Neural cell (in vitro differentiated cells): ENCODE results near the gene SLC4A3.

Experiments
- CTCF ChIP-seq: fragments of 450-650 bp; IDR thresholded peaks from 2 replicates; pipeline ENCODE4 v1.5.1; 2014; ENCODE audit warnings: antibody characterized with exemption, mild to moderate bottlenecking, moderate library complexity; ENCODE audit not compliant: poor library complexity, severe bottlenecking
- EP300 ChIP-seq: fragments of 450-650 bp; conservative IDR thresholded peaks from 2 replicates; pipeline ENCODE4 v1.6.1; 2014; ENCODE audit warnings: antibody characterized with exemption, mild to moderate bottlenecking, moderate library complexity; ENCODE audit not compliant: poor library complexity, severe bottlenecking
- EZH2 ChIP-seq: fragments of 200-600, 300-800 bp; shearing (Covaris generic), sonication (generic); IDR thresholded peaks from 2 replicates; pipeline ENCODE4 v1.6.1; 2014; ENCODE audit warnings: antibody characterized with exemption, low read length, borderline replicate concordance, mild to moderate bottlenecking; ENCODE audit not compliant: insufficient read depth, poor library complexity, severe bottlenecking
- MXI1 ChIP-seq: fragments of 450-650 bp; conservative IDR thresholded peaks from 2 replicates; pipeline ENCODE4 v1.6.1; 2014; ENCODE audit warnings: antibody characterized with exemption, mild to moderate bottlenecking; ENCODE audit not compliant: poor library complexity, severe bottlenecking
- POLR2AphosphoS5 ChIP-seq: IDR thresholded peaks from 2 replicates; pipeline ENCODE4 v1.6.1; 2012
- RAD21 ChIP-seq: fragments of 450-650 bp; conservative IDR thresholded peaks from 2 replicates; pipeline ENCODE4 v1.6.1; 2014; ENCODE audit warnings: antibody characterized with exemption, mild to moderate bottlenecking, moderate library complexity
- REST ChIP-seq: IDR thresholded peaks from 2 replicates; pipeline ENCODE4 v1.6.1; 2012; ENCODE audit warnings: borderline replicate concordance
- SMC3 ChIP-seq: fragments of 450-650 bp; conservative IDR thresholded peaks from 2 replicates; pipeline ENCODE4 v1.6.1; 2014; ENCODE audit warnings: antibody characterized with exemption, mild to moderate bottlenecking, moderate library complexity; ENCODE audit not compliant: poor library complexity
- TAF1 ChIP-seq: IDR thresholded peaks from 2 replicates; pipeline ENCODE4 v1.6.1; 2012; ENCODE audit warnings: low read depth

- TF ChIP-seq CTCF (no peak), POLR2AphosphoS5 (no peak), EZH2 (no peak), REST (no peak), EP300 (no peak), SMC3 (no peak), RAD21 (no peak), TAF1 (no peak), MXI1 (no peak)
Observed at GRCh38 chr2:219605607-219605954, 21.8 kb upstream of the SLC4A3 start.
